Panc1 (cell line): ENCODE data around the gene FAM78A. TPM values are rescaled to one million over a fixed set of nuclear protein-coding genes. Genes with fewer than 3 reads are reported as not detected.

Experiments used
- ATAC-seq: fragments of 200-7000 bp; cut with Tn5 transposase; 2 replicates; pipeline ENCODE4 v1.9.1; 2020; ENCODE audit warnings: mild to moderate bottlenecking, moderate library complexity
- BruUV-seq: library from RNA; stranded (reverse); fragments of 400-500 nt; replicated peaks from 2 replicates; lab custom pipeline; 2021; lab: Mats Ljungman, UMichigan
- CTCF ChIA-PET: fragments of 300-600 bp; sonication (Branson Sonifier 250); formaldehyde crosslinking; loops from one replicate; lab custom pipeline; 2022; ENCODE audit warnings: antibody characterized with exemption; lab: Charles Lee
- POLR2A ChIA-PET: fragments of 300-600 bp; sonication (Branson Sonifier 250); formaldehyde crosslinking; loops from one replicate; lab custom pipeline; 2022; ENCODE audit warnings: antibody characterized with exemption; lab: Charles Lee
- DNase-seq: peaks from one replicate; pipeline ENCODE4 v3.0.0-alpha.2; 2010; ENCODE audit warnings: low read depth, low spot score
- H3K27ac ChIP-seq: 2 replicates; pipeline ENCODE4 v1.5.1; 2011; ENCODE audit warnings: mild to moderate bottlenecking, low read length, inconsistent platforms
- H3K27me3 ChIP-seq: fragments of 200-500 bp; sonication (Bioruptor generic); 2 replicates; pipeline ENCODE4 v1.6.0; 2014; ENCODE audit warnings: low read length, inconsistent platforms; ENCODE audit not compliant: control insufficient read depth, insufficient read depth
- H3K36me3 ChIP-seq: fragments of 200-500 bp; sonication (Bioruptor generic); 2 replicates; pipeline ENCODE4 v1.5.1; 2014; ENCODE audit warnings: inconsistent platforms, mild to moderate bottlenecking, low read length, moderate library complexity; ENCODE audit not compliant: control insufficient read depth, insufficient read depth
- H3K4me1 ChIP-seq: 2 replicates; pipeline ENCODE4 v1.5.1; 2011; ENCODE audit warnings: inconsistent platforms, mild to moderate bottlenecking, low read length, moderate library complexity; ENCODE audit not compliant: control insufficient read depth, insufficient read depth
- H3K4me3 ChIP-seq, 2 experiments: 2 replicates each; pipeline ENCODE4 v1.5.1; 2011 to 2012; ENCODE audit warnings: low read depth in 2 of 2, low read length in 2 of 2, mild to moderate bottlenecking in 2 of 2, inconsistent platforms in 1 of 2, moderate library complexity in 1 of 2
- H3K9me3 ChIP-seq: fragments of 200-500 bp; sonication (Bioruptor generic); 2 replicates; pipeline ENCODE4 v1.5.1; 2014; ENCODE audit warnings: low read depth, mild to moderate bottlenecking, inconsistent platforms, low read length, moderate library complexity; ENCODE audit not compliant: control insufficient read depth, insufficient read depth
- CTCF ChIP-seq: fragments of 450-650 bp; IDR thresholded peaks from 2 replicates; pipeline ENCODE4 v1.5.1; 2017; ENCODE audit warnings: mild to moderate bottlenecking
- POLR2AphosphoS5 ChIP-seq: IDR thresholded peaks from 2 replicates; pipeline ENCODE4 v1.6.1; 2012; ENCODE audit warnings: mild to moderate bottlenecking, low read depth, low read length, moderate library complexity
- REST ChIP-seq, 2 experiments: IDR thresholded peaks; 2 replicates each; pipeline ENCODE4 v1.6.1; 2011 to 2012; ENCODE audit warnings: low read depth in 2 of 2, control low read depth in 1 of 2, low read length in 1 of 2, mild to moderate bottlenecking in 1 of 2, moderate library complexity in 1 of 2; ENCODE audit not compliant: insufficient read depth in 1 of 2
- SIN3A ChIP-seq: IDR thresholded peaks from 2 replicates; pipeline ENCODE4 v1.6.1; 2012; ENCODE audit warnings: low read depth, mild to moderate bottlenecking, low read length, moderate library complexity, borderline replicate concordance; ENCODE audit not compliant: insufficient read depth
- TCF7L2 ChIP-seq: IDR thresholded peaks from 2 replicates; pipeline ENCODE4 v1.6.1; 2011; ENCODE audit warnings: mild to moderate bottlenecking, low read depth, low read length, inconsistent platforms
- in situ Hi-C: cut with HindIII; loops from 2 replicates; pipeline ENCODE4 v1.10.0; 2016; ENCODE audit warnings: low sequenced_read_pairs, low pct_unique_long_range_greater_than_20kb
- intact Hi-C: fragments of 100-400 bp; cut with micrococcal nuclease; formaldehyde crosslinking; loops from one replicate; pipeline ENCODE4 v1.10.0; 2022; ENCODE audit not compliant: unreplicated experiment
- total RNA-seq: library from RNA; stranded (reverse); gene quantifications from one replicate; pipeline ENCODE4 v1.2.1, GENCODE V29; 2021; ENCODE audit not compliant: unreplicated experiment

FAM78A gene
- total RNA-seq, 1 experiment from 2014 or later = 0.59 TPM

- intact Hi-C loops = no loop called here
- Histone ChIP-seq H3K27me3 (no peaks in the 10 kb centered on the region), H3K4me3 (no peak overlapping the region), H3K9me3 (no peaks in the 10 kb centered on the region), H3K4me1 (no peaks in the 10 kb centered on the region), H3K27ac (no peak overlapping the region), H3K36me3 (no peaks in the 10 kb centered on the region)
- no peak for TF ChIP-seq REST (IDR thresholded peaks at IDR 0.05; ENCODE audit: insufficient read depth in 1 of 2, low read depth in 2 of 2, low read length in 1 of 2)
- no peak for TF ChIP-seq CTCF
- TF ChIP-seq SIN3A = no peak
- ATAC-seq (no peak), DNase-seq (no peak)
- ChIA-PET CTCF (no interaction called here), POLR2A (no interaction called here)
- no TSS peak for BruUV-seq
- in situ Hi-C loops = no loop called here
Measured at GRCh38 chr9:131296460-131296859, 20.1 kb upstream of the FAM78A start.

- H3K27me3 ChIP-seq = no peaks in the 10 kb centered on the region
- intact Hi-C loops = no loop called here
- H3K9me3 ChIP-seq = no peaks in the 10 kb centered on the region
- BruUV-seq = no TSS peak
- H3K36me3 ChIP-seq = no peaks in the 10 kb centered on the region
- H3K4me3 ChIP-seq = no peak overlapping the region
- in situ Hi-C loops = no loop called here
- DNase-seq (no peak), ATAC-seq (no peak)
- CTCF ChIA-PET = no interaction called here
- TF ChIP-seq SIN3A (no peak), POLR2AphosphoS5 (no peak), TCF7L2 (no peak), REST (IDR thresholded peaks at IDR 0.05; ENCODE audit: insufficient read depth in 1 of 2, low read depth in 2 of 2, low read length in 1 of 2) (no peak), CTCF (no peak)
- no peak overlapping the region for H3K27ac ChIP-seq
- POLR2A ChIA-PET = no interaction called here
- H3K4me1 ChIP-seq = no peaks in the 10 kb centered on the region; the same call in 1 of the 2 replicates
Measured at GRCh38 chr9:131292937-131293336, 16.6 kb upstream of the FAM78A start.
